ENCODE data around the gene FANCG. TPM values are rescaled to one million over a fixed set of nuclear protein-coding genes. Genes with fewer than 3 reads are reported as not detected.

FANCG gene
- total and polyA plus RNA-seq, 2 of the 8 experiments (the other 6 are each of a cell fraction or from before 2014, with no cell fraction given): 66.6 to 87.1 TPM

- Histone ChIP-seq H3K4me1 (replicated peaks in 1 of 4; ENCODE audit: control insufficient read depth in 3 of 4, insufficient read depth in 4 of 4, low read length in 3 of 4) (peaks cover 0 to 22% (median 6%) of the 10 kb centered on the region in 4 experiments; a peak in 5 of 7 replicates), H3K4me2 (ENCODE audit: insufficient read depth in 1 of 2, low read depth in 2 of 2, low read length in 2 of 2) (no peak overlapping the region), H4K20me1 (replicated peaks in 1 of 2; ENCODE audit: control insufficient read depth in 1 of 2, insufficient read depth in 2 of 2, low read length in 2 of 2) (peaks cover 4 to 7% of the 10 kb centered on the region in 2 experiments), H2BK120ac (replicated peaks; ENCODE audit: low read depth, low read length) (no peak overlapping the region), H3K4me3 (ENCODE audit: extremely low read depth in 1 of 4, insufficient read depth in 2 of 4, low read depth in 3 of 4, low read length in 4 of 4) (no peak overlapping the region), H2AK5ac (ENCODE audit: low read depth, low read length) (no peak overlapping the region), H2BK20ac (ENCODE audit: low read length) (no peak overlapping the region), H2BK15ac (ENCODE audit: low read length) (no peak overlapping the region), H3K9ac (replicated peaks in 1 of 4; ENCODE audit: extremely low read depth in 1 of 4, low read depth in 3 of 4, low read length in 3 of 4) (no peak overlapping the region), H2BK5ac (ENCODE audit: low read depth, low read length) (no peak overlapping the region), H3K14ac (ENCODE audit: insufficient read length) (no peak overlapping the region), H3K79me2 (ENCODE audit: control insufficient read depth in 1 of 2, insufficient read depth in 2 of 2, low read length in 2 of 2) (peaks cover 0 to 15% of the 10 kb centered on the region in 2 experiments; a peak in 2 of 4 replicates), H3K27ac (ENCODE audit: low read depth, low read length) (no peak overlapping the region), H4K5ac (ENCODE audit: insufficient read length, low read depth, low read length) (no peak overlapping the region), H2AFZ (ENCODE audit: low read length) (no peak overlapping the region), H3K36me3 (ENCODE audit: control insufficient read depth in 2 of 4, insufficient read depth in 4 of 4, low read length in 3 of 4) (peaks cover 0 to 5% (median 3%) of the 10 kb centered on the region in 4 experiments; a peak in 5 of 8 replicates), H3K23me2 (ENCODE audit: low read depth, low read length) (peaks cover 15% of the 10 kb centered on the region), H3K23ac (ENCODE audit: insufficient read length) (no peak overlapping the region), H4K8ac (ENCODE audit: extremely low read depth, insufficient read depth, low read length) (no peak overlapping the region), H3K9me3 (ENCODE audit: insufficient read depth in 2 of 2, low read depth in 1 of 2, low read length in 1 of 2) (no peaks in the 10 kb centered on the region), H3K4ac (replicated peaks; ENCODE audit: insufficient read length, low read depth, low read length) (no peak overlapping the region), H2BK12ac (ENCODE audit: low read depth, low read length) (no peak overlapping the region), H3K27me3 (replicated peaks in 1 of 4; ENCODE audit: control insufficient read depth in 3 of 4, extremely low read depth in 1 of 4, insufficient read depth in 3 of 4, low read length in 3 of 4) (no peaks in the 10 kb centered on the region), H3K79me1 (ENCODE audit: low read depth, low read length) (peaks cover 7% of the 10 kb centered on the region), H4K91ac (replicated peaks; ENCODE audit: insufficient read length, low read length) (no peak overlapping the region), H3K18ac (ENCODE audit: extremely low read depth, low read length) (no peak overlapping the region), H3K56ac (replicated peaks; ENCODE audit: insufficient read length, low read depth, low read length) (no peak overlapping the region)
- ChIA-PET POLR2A (ENCODE audit: partially characterized antibody) (interaction anchor here (0.6 to 17.4 kb wide), 9 partner anchors 6 to 409 kb away, joined by 3 to 440 read pairs (median 3); partner anchors contain the start of genes ATOSB, FANCG, PIGO and STOML2), CTCF (ENCODE audit: partially characterized antibody) (interaction anchor here (1.4 to 1.5 kb wide), 2 partner anchors 10 to 310 kb away, joined by 4 to 7 read pairs; partner anchors contain the start of gene PIGO)
- no peak for FAIRE-seq
- TF ChIP-seq CREB1 (IDR thresholded peaks at IDR 0.05): no peak
- no peak for TF ChIP-seq TBP (IDR thresholded peaks at IDR 0.05; ENCODE audit: low read depth, low read length)
- no peak for TF ChIP-seq KDM1A (IDR thresholded peaks at IDR 0.05; ENCODE audit: borderline replicate concordance, low read length)
- TF ChIP-seq POLR2A (IDR thresholded peaks at IDR 0.05; ENCODE audit: control extremely low read depth in 1 of 2, low read depth in 2 of 2, low read length in 2 of 2): no peak
- TF ChIP-seq JUN (IDR thresholded peaks at IDR 0.05; ENCODE audit: low read depth, low read length): no peak
- no peak for TF ChIP-seq BRCA1 (IDR thresholded peaks at IDR 0.05; ENCODE audit: low read depth, low read length)
- TF ChIP-seq TAF7 (optimal IDR thresholded peaks at IDR 0.05; ENCODE audit: borderline replicate concordance, low read depth, low read length): no peak
- TF ChIP-seq JUND (IDR thresholded peaks at IDR 0.05; ENCODE audit: low read length): no peak
- no peak for TF ChIP-seq HDAC6 (IDR thresholded peaks at IDR 0.05; ENCODE audit: low read depth, low read length)
- no peak for TF ChIP-seq SP1 (IDR thresholded peaks at IDR 0.05; ENCODE audit: low read depth, low read length)
- TF ChIP-seq TCF12 (IDR thresholded peaks at IDR 0.05; ENCODE audit: low read depth, low read length): no peak
- DNase-seq (ENCODE audit: low read depth in 1 of 2, low spot score in 2 of 2): no peak
- 95% methylated on average over 6 of the region's 7 CpGs; no CpG with 5 or more reads in 1 of the 2 experiments for WGBS, 2 experiments (ENCODE audit: extremely low coverage in 1 of 2, insufficient coverage in 1 of 2, insufficient read length in 1 of 2, insufficient replicate concordance in 2 of 2, low coverage in 1 of 2, low lambda C conversion rate in 2 of 2, missing lambda C conversion rate in 1 of 2)
These were observed 26.6 kb upstream of the FANCG start for GRCh38 chr9:35106343-35106730.

All from H1 (cell line).